Limb (tissue), 2 donors: Measurements from ENCODE around the gene MRPL28.
A peak's percentile ranks its signal among the peaks of the same experiment; 100 is the strongest.
"Not testable (repeated sequence)": the region's sequence is repeated elsewhere in the genome, so short reads cannot be mapped to it uniquely, and the experiment has no call there.

ENCODE experiments used
- DNase-seq, 2 donors: peaks; one replicate each; pipeline ENCODE4 v3.0.0-alpha.2; 2016; ENCODE audit errors: extremely low spot score in 2 of 2

The MRPL28 gene

GRCh38 chr16:370443-370842 lies at the start of gene MRPL28:
Gene MRPL28 (minus strand): TSS chr16:370538. CDS start chr16:370218, 320 bp downstream.
- DNase-seq: peak; percentile 91 to 97

- not testable (repeated sequence) for DNase-seq
These were observed 44.8 kb upstream of the MRPL28 start for GRCh38 chr16:415170-415498.

- no peak for DNase-seq
These were observed 44.2 kb upstream of the MRPL28 start for GRCh38 chr16:414395-415169.

GRCh38 chr16:411576-412265 lies 41.4 kb upstream of the MRPL28 start:
- DNase-seq: no peak

- no peak for DNase-seq
These were observed 40.3 kb upstream of the MRPL28 start for GRCh38 chr16:410516-411178.

- no peak for DNase-seq
These were observed 36.9 kb upstream of the MRPL28 start for GRCh38 chr16:407253-407652.

- no peak for DNase-seq
These were observed 35.5 kb upstream of the MRPL28 start for GRCh38 chr16:405548-406506.

- DNase-seq: no peak
These were observed 34.7 kb upstream of the MRPL28 start for GRCh38 chr16:404971-405486.

GRCh38 chr16:401468-402348 lies 31.4 kb upstream of the MRPL28 start, which contains the start of gene DECR2:
Gene DECR2 (plus strand): TSS chr16:401885. CDS start chr16:401964, 79 bp downstream.
- DNase-seq: peak; percentile 92 to 100

GRCh38 chr16:400061-400591 lies 29.8 kb upstream of the MRPL28 start:
- DNase-seq: no peak

- DNase-seq: no peak
These were observed 29.1 kb upstream of the MRPL28 start for GRCh38 chr16:399340-400019.

GRCh38 chr16:398561-399339 lies 28.4 kb upstream of the MRPL28 start:
- DNase-seq: peak in 1 of 2 donors; percentile 29

- peak in 1 of 2 donors; percentile 79 for DNase-seq
These were observed 27.5 kb upstream of the MRPL28 start for GRCh38 chr16:397736-398332.

GRCh38 chr16:397135-397661 lies 26.9 kb upstream of the MRPL28 start, which contains the start of gene NME4:
Gene NME4 (plus strand): TSS chr16:397199. CDS start chr16:397223, 24 bp downstream.
- DNase-seq: peak in 1 of 2 donors; percentile 72

- peak in 1 of 2 donors; percentile 55 for DNase-seq
These were observed 26.3 kb upstream of the MRPL28 start for GRCh38 chr16:396605-397004.

GRCh38 chr16:396199-396598 lies 25.9 kb upstream of the MRPL28 start:
- no peak for DNase-seq

GRCh38 chr16:392450-393030 lies 22.2 kb upstream of the MRPL28 start:
- no peak for DNase-seq
